HCT116 (cell line): ENCODE results near the gene SF3B1. TPM values are rescaled to one million over a fixed set of nuclear protein-coding genes. Genes with fewer than 3 reads are reported as not detected.

Experiments
- ATAC-seq: fragments of 200-7000 bp; cut with Tn5 transposase; 2 replicates; pipeline ENCODE4 v1.9.1; 2020; ENCODE audit warnings: mild to moderate bottlenecking, moderate library complexity
- BruUV-seq: library from RNA; stranded (reverse); fragments of 400-500 nt; replicated peaks from 2 replicates; lab custom pipeline; 2021; lab: Mats Ljungman, UMichigan
- CTCF ChIA-PET: fragments of 300-600 bp; sonication (Branson Sonifier 250); formaldehyde crosslinking; loops from one replicate; lab custom pipeline; 2021; ENCODE audit warnings: antibody characterized with exemption; lab: Charles Lee
- POLR2A ChIA-PET: fragments of 300-600, 350-600 bp; sonication (Branson Sonifier 250); formaldehyde crosslinking; loops from one replicate; lab custom pipeline; 2021; ENCODE audit warnings: antibody characterized with exemption; lab: Charles Lee
- RAD21 ChIA-PET, 2 experiments: fragments of 300-600 bp; sonication (Branson Sonifier 250); formaldehyde crosslinking; loops; one replicate each; lab custom pipeline; 2023; ENCODE audit warnings: low total read pairs in 2 of 2; ENCODE audit not compliant: uncharacterized antibody in 2 of 2, unreplicated experiment in 2 of 2, low non-redundant PET in 1 of 2; lab: Charles Lee
- DNase-seq: peaks from one replicate; pipeline ENCODE4 v3.0.0-alpha.2; 2010; ENCODE audit warnings: low read depth, low spot score
- H2AFZ ChIP-seq: fragments of 200-600 bp; shearing (Covaris generic), sonication (generic); 2 replicates; pipeline ENCODE4 v1.6.1; 2017; ENCODE audit warnings: low read depth, mixed run types, mixed read lengths, antibody characterized with exemption, low read length; ENCODE audit not compliant: poor library complexity, severe bottlenecking
- H3K27ac ChIP-seq: 2 replicates; pipeline ENCODE4 v1.5.1; 2012; ENCODE audit warnings: low read depth, low read length
- H3K27me3 ChIP-seq: fragments of 200-600 bp; sonication (generic); 2 replicates; pipeline ENCODE4 v1.6.1; 2016; ENCODE audit warnings: mixed run types, low read length, mixed read lengths; ENCODE audit not compliant: insufficient read depth
- H3K36me3 ChIP-seq, 2 experiments: fragments of 200-500 bp in 1 of 2; fragments of 200-600 bp in 1 of 2; sonication (Bioruptor generic) in 1 of 2; sonication (generic) in 1 of 2; 2 replicates each; pipeline versions ENCODE4 v1.5.1 to v1.6.1; 2014 to 2016; ENCODE audit warnings: low read length in 2 of 2, inconsistent platforms in 1 of 2, mixed read lengths in 1 of 2, mixed run types in 1 of 2; ENCODE audit not compliant: insufficient read depth in 2 of 2, control insufficient read depth in 1 of 2
- H3K4me1 ChIP-seq, 2 experiments: fragments of 200-600 bp in 1 of 2; sonication (generic) in 1 of 2; 2 replicates each; pipeline versions ENCODE4 v1.5.1 to v1.6.1; 2012 to 2017; ENCODE audit warnings: low read length in 2 of 2, inconsistent platforms in 1 of 2, mild to moderate bottlenecking in 1 of 2, mixed read lengths in 1 of 2, mixed run types in 1 of 2, moderate library complexity in 1 of 2; ENCODE audit not compliant: insufficient read depth in 2 of 2, control insufficient read depth in 1 of 2
- H3K4me2 ChIP-seq: fragments of 200-600 bp; sonication (generic); 2 replicates; pipeline ENCODE4 v1.6.1; 2017; ENCODE audit warnings: mixed run types, low read length, mixed read lengths
- H3K4me3 ChIP-seq, 2 experiments: fragments of 200-600 bp in 1 of 2; sonication (generic) in 1 of 2; replicated peaks in 1 of 2; 2 replicates each; pipeline ENCODE4 v1.5.1; 2011 to 2016; ENCODE audit warnings: low read length in 2 of 2, control low read depth in 1 of 2, low read depth in 1 of 2, mild to moderate bottlenecking in 1 of 2, mixed read lengths in 1 of 2, mixed run types in 1 of 2
- H3K79me2 ChIP-seq: fragments of 200-600 bp; sonication (generic); 2 replicates; pipeline ENCODE4 v1.6.1; 2017; ENCODE audit warnings: mild to moderate bottlenecking, mixed run types, low read length, moderate library complexity, mixed read lengths; ENCODE audit not compliant: insufficient read depth
- H3K9ac ChIP-seq: fragments of 200-600 bp; sonication (generic); 2 replicates; pipeline ENCODE4 v1.6.1; 2016; ENCODE audit warnings: low read length, mixed read lengths
- H3K9me2 ChIP-seq: fragments of 200-600 bp; sonication (generic), shearing (Covaris generic); 2 replicates; pipeline ENCODE4 v1.6.1; 2017; ENCODE audit warnings: mixed run types, mild to moderate bottlenecking, moderate library complexity; ENCODE audit not compliant: insufficient read depth
- H3K9me3 ChIP-seq, 2 experiments: fragments of 200-500 bp in 1 of 2; fragments of 200-600 bp in 1 of 2; sonication (Bioruptor generic) in 1 of 2; sonication (generic) in 1 of 2; 2 replicates each; pipeline ENCODE4 v1.6.1; 2014 to 2017; ENCODE audit warnings: low read length in 2 of 2, mixed read lengths in 2 of 2, inconsistent platforms in 1 of 2, low read depth in 1 of 2, mild to moderate bottlenecking in 1 of 2, mixed run types in 1 of 2, moderate library complexity in 1 of 2; ENCODE audit not compliant: control insufficient read depth in 1 of 2, insufficient read depth in 1 of 2
- H4K20me1 ChIP-seq: fragments of 200-600 bp; sonication (generic), shearing (Covaris generic); 2 replicates; pipeline ENCODE4 v1.6.1; 2017; ENCODE audit warnings: mixed run types, mild to moderate bottlenecking, moderate library complexity; ENCODE audit not compliant: insufficient read depth
- CEBPB ChIP-seq: IDR thresholded peaks from 2 replicates; pipeline ENCODE4 v1.6.1; 2012; ENCODE audit warnings: low read depth
- EGR1 ChIP-seq: IDR thresholded peaks from 2 replicates; pipeline ENCODE4 v1.6.1; 2012; ENCODE audit warnings: low read depth
- ELF1 ChIP-seq: IDR thresholded peaks from 2 replicates; pipeline ENCODE4 v1.6.1; 2012; ENCODE audit warnings: low read depth, borderline replicate concordance
- EZH2 ChIP-seq: fragments of 200-600 bp; sonication (generic); IDR thresholded peaks from 2 replicates; pipeline ENCODE4 v1.6.1; 2017; ENCODE audit warnings: antibody characterized with exemption, mixed run types
- POLR2A ChIP-seq: IDR thresholded peaks from 2 replicates; pipeline ENCODE4 v1.7.0; 2011; ENCODE audit warnings: borderline replicate concordance; ENCODE audit not compliant: insufficient read depth, insufficient read length; ENCODE audit errors: extremely low read depth
- POLR2AphosphoS5 ChIP-seq: IDR thresholded peaks from 2 replicates; pipeline ENCODE4 v1.6.1; 2011; ENCODE audit warnings: mild to moderate bottlenecking, low read depth, low read length, moderate library complexity
- SRF ChIP-seq: IDR thresholded peaks from 2 replicates; pipeline ENCODE4 v1.6.1; 2012; ENCODE audit warnings: low read depth
- YY1 ChIP-seq: IDR thresholded peaks from 2 replicates; pipeline ENCODE4 v1.6.1; 2011; ENCODE audit warnings: low read length, low read depth, moderate library complexity, mild to moderate bottlenecking; ENCODE audit not compliant: insufficient replicate concordance; ENCODE audit errors: extremely low read depth
- ZNF274 ChIP-seq: fragments of 200-500 bp; sonication (Bioruptor generic); IDR thresholded peaks from 2 replicates; pipeline ENCODE4 v1.6.1; 2014; ENCODE audit warnings: mild to moderate bottlenecking, low read depth, low read length, inconsistent platforms
- intact Hi-C: fragments of 100-400 bp; cut with micrococcal nuclease; formaldehyde crosslinking; loops from 2 replicates; pipeline ENCODE4 v1.10.0; 2022
- total RNA-seq: library from RNA; stranded (reverse); gene quantifications from one replicate; pipeline ENCODE4 v1.2.1, GENCODE V29; 2021; ENCODE audit not compliant: unreplicated experiment
- TF ChIP-seq, protein P1 (sequence below): IDR thresholded peaks from 2 replicates; pipeline ENCODE4 v1.6.1; 2012
- TF ChIP-seq, protein P2 (sequence below): IDR thresholded peaks from 2 replicates; pipeline ENCODE4 v1.6.1; 2011; ENCODE audit warnings: mild to moderate bottlenecking, low read length, moderate library complexity; ENCODE audit not compliant: insufficient replicate concordance; ENCODE audit errors: extremely low read depth

Gene SF3B1
- total RNA-seq, 1 experiment from 2014 or later, result 282 TPM

DNA sequence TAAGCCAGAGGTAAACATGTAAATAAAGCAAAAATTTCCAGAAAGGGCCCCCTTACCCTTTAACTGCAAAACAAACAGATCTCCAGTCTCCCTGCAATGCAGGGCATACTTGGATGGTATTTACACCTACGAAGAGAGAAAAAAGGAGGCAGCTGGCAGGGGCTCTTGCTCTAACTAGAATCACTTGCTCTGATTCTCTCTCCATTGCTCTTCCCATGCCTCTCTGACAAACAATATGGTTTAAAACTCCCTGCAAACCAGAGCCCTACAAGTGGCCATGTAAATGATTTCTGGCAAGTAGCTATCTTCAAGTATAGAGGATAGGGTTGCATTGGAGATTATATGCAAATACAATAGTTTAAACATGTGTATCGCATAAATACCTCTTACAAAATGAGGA is 35.9 kb downstream of the SF3B1 start:
- H2AFZ ChIP-seq, result no peak overlapping the region
- TF ChIP-seq EZH2 (no peak), YY1 (no peak), POLR2A (no peak), ELF1 (no peak), POLR2AphosphoS5 (no peak), ZNF274 (no peak), EGR1 (no peak), SRF (no peak), CEBPB (no peak)
- TF ChIP-seq, protein P1, sequence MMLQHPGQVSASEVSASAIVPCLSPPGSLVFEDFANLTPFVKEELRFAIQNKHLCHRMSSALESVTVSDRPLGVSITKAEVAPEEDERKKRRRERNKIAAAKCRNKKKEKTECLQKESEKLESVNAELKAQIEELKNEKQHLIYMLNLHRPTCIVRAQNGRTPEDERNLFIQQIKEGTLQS, result no peak
- TF ChIP-seq, protein P2, sequence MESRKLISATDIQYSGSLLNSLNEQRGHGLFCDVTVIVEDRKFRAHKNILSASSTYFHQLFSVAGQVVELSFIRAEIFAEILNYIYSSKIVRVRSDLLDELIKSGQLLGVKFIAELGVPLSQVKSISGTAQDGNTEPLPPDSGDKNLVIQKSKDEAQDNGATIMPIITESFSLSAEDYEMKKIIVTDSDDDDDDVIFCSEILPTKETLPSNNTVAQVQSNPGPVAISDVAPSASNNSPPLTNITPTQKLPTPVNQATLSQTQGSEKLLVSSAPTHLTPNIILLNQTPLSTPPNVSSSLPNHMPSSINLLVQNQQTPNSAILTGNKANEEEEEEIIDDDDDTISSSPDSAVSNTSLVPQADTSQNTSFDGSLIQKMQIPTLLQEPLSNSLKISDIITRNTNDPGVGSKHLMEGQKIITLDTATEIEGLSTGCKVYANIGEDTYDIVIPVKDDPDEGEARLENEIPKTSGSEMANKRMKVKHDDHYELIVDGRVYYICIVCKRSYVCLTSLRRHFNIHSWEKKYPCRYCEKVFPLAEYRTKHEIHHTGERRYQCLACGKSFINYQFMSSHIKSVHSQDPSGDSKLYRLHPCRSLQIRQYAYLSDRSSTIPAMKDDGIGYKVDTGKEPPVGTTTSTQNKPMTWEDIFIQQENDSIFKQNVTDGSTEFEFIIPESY, result no peak
- no peaks in the 10 kb centered on the region for H4K20me1 ChIP-seq
- no TSS peak for BruUV-seq
- DNase-seq (no peak), ATAC-seq (no peak)
- H3K4me1 ChIP-seq, result no peaks in the 10 kb centered on the region
- ChIA-PET CTCF (no interaction called here), RAD21 (no interaction called here), POLR2A (no interaction called here)
- no peak overlapping the region for H3K9ac ChIP-seq
- peaks cover 79 to 89% of the 10 kb centered on the region in 2 experiments for H3K36me3 ChIP-seq
- H3K9me3 ChIP-seq, result no peaks in the 10 kb centered on the region
- peaks cover 41% of the 10 kb centered on the region; the same call in 1 of the 2 replicates for H3K79me2 ChIP-seq
- H3K9me2 ChIP-seq, result no peaks in the 10 kb centered on the region
- no peak overlapping the region for H3K4me3 ChIP-seq
- no peak overlapping the region for H3K4me2 ChIP-seq
- intact Hi-C loops, result no loop called here
- no peaks in the 10 kb centered on the region for H3K27me3 ChIP-seq
- H3K27ac ChIP-seq, result no peak overlapping the region
